Activated CD4-positive, alpha-beta memory T cell treated with anti-CD3 and anti-CD28 coated beads for 36 hours (primary cell): ENCODE data around the gene FYN. TPM values are rescaled to one million over a fixed set of nuclear protein-coding genes. Genes with fewer than 3 reads are reported as not detected.

ENCODE experiments used
- CTCF ChIA-PET: fragments of 350-600 bp; sonication (Branson Sonifier 250); formaldehyde crosslinking; loops from one replicate; lab custom pipeline; 2021; ENCODE audit warnings: antibody characterized with exemption, inconsistent platforms; lab: Charles Lee
- POLR2A ChIA-PET: fragments of 350-600 bp; sonication (Branson Sonifier 250); formaldehyde crosslinking; loops from one replicate; lab custom pipeline; 2021; ENCODE audit warnings: antibody characterized with exemption; lab: Charles Lee
- DNase-seq: peaks from one replicate; pipeline ENCODE4 v3.0.0-alpha.2; 2020
- H3K27ac Mint-ChIP-seq: one replicate; pipeline ENCODE4 v1.8.0; 2021; ENCODE audit warnings: mixed read lengths
- H3K27me3 Mint-ChIP-seq: one replicate; pipeline ENCODE4 v1.8.0; 2021; ENCODE audit warnings: mixed read lengths
- H3K36me3 Mint-ChIP-seq: one replicate; pipeline ENCODE4 v1.8.0; 2021; ENCODE audit warnings: mixed read lengths
- H3K4me1 Mint-ChIP-seq: one replicate; pipeline ENCODE4 v1.8.0; 2021; ENCODE audit warnings: low read depth, mixed read lengths
- H3K4me3 Mint-ChIP-seq: one replicate; pipeline ENCODE4 v1.8.0; 2021; ENCODE audit warnings: mild to moderate bottlenecking, mixed read lengths
- H3K9me3 Mint-ChIP-seq: one replicate; pipeline ENCODE4 v1.8.0; 2021; ENCODE audit warnings: mixed read lengths
- intact Hi-C: fragments of 100-400 bp; cut with micrococcal nuclease; formaldehyde crosslinking; loops from one replicate; pipeline ENCODE4 v1.15.1; 2023
- total RNA-seq, 2 experiments: library from RNA; stranded (reverse); gene quantifications; one replicate each; pipeline ENCODE4 v1.2.3, GENCODE V29; 2021

The FYN gene
- total RNA-seq, 2 experiments from 2014 or later: 353 to 365 TPM

- Mint-ChIP-seq H3K27me3 (no peaks in the 10 kb centered on the region), H3K9me3 (no peaks in the 10 kb centered on the region), H3K27ac (peak overlapping the region; percentile 94), H3K4me1 (peaks cover 23% of the 10 kb centered on the region), H3K4me3 (peak overlapping the region; percentile 98), H3K36me3 (peaks cover 25% of the 10 kb centered on the region)
- ChIA-PET CTCF (interaction anchor here (0.7 to 2.0 kb wide), 15 partner anchors 10 to 169 kb away, joined by 3 to 14 read pairs (median 4); no protein-coding TSS in a partner anchor), POLR2A (interaction anchor here (0.9 to 2.4 kb wide), 18 partner anchors 9 to 161 kb away, joined by 3 to 15 read pairs (median 5); no protein-coding TSS in a partner anchor)
- intact Hi-C loops: no loop called here
- DNase-seq: peak; percentile 81
Observed at GRCh38 chr6:111874025-111874415, 768 bp upstream of the FYN start.

GRCh38 chr6:111872401-111873177 lies 663 bp downstream of the FYN start:
- Mint-ChIP-seq H3K36me3 (peaks cover 31% of the 10 kb centered on the region), H3K4me3 (peak overlapping the region; percentile 98), H3K9me3 (no peaks in the 10 kb centered on the region), H3K27me3 (no peaks in the 10 kb centered on the region), H3K27ac (peak overlapping the region; percentile 96), H3K4me1 (peaks cover 38% of the 10 kb centered on the region)
- DNase-seq: peak; percentile 68
- ChIA-PET POLR2A (interaction anchor here (0.6 to 2.4 kb wide), 20 partner anchors 7 to 163 kb away, joined by 3 to 15 read pairs (median 6); no protein-coding TSS in a partner anchor), CTCF (interaction anchor here (0.8 to 1.9 kb wide), 13 partner anchors 11 to 171 kb away, joined by 3 to 14 read pairs (median 3); no protein-coding TSS in a partner anchor)
- intact Hi-C loops: loop anchor here (1.0 to 2.0 kb wide), 7 partner anchors 101 to 389 kb away; partner anchors contain the start of genes FAM229B, REV3L and TUBE1

DNA sequence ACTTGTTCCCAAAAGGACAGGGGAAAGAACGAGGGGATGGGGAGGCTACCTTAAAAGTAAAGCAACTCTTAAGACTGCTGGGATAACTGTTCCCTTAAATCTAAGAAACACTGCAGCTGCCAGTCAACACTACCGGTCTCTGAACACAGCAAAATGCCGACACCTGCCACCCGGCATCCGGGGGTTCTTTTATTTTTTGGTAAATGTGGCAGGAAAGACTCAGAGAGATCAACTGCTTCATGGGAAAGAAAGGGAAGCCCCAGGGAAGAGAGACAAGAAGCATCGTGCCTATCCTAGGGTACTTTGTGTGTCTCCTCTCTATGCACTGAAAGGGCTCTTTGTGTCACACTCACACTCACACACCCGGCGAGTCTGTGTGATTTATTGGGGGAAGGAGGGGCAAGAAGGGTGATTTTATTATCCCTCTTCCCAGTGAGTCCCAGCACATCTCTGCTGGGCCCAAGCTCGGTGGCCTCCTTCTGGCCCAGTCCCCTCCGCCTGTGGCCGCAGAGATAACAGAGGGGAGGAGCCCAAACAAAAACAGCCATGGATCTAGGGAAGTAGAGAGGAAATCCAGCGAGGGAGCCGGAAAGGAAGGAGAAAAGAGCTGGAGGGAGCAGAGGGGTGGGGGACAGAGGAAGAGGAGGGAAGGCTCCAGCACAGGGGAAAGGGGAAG lies 1.4 kb downstream of the FYN start:
- Mint-ChIP-seq H3K9me3 (no peaks in the 10 kb centered on the region), H3K36me3 (peaks cover 35% of the 10 kb centered on the region), H3K4me1 (peaks cover 44% of the 10 kb centered on the region), H3K27ac (peak overlapping the region; percentile 96), H3K4me3 (peak overlapping the region; percentile 98), H3K27me3 (no peaks in the 10 kb centered on the region)
- DNase-seq: peak; percentile 45
- intact Hi-C loops: loop anchor here (1.0 to 2.0 kb wide), 10 partner anchors 29 to 171 kb away; no protein-coding TSS in a partner anchor
- ChIA-PET CTCF (interaction anchor here (1.0 to 1.5 kb wide), 3 partner anchors 10 to 125 kb away, joined by 3 to 4 read pairs (median 4); no protein-coding TSS in a partner anchor), POLR2A (interaction anchor here (0.6 to 1.6 kb wide), 7 partner anchors 10 to 107 kb away, joined by 3 to 5 read pairs (median 3); no protein-coding TSS in a partner anchor)

DNA sequence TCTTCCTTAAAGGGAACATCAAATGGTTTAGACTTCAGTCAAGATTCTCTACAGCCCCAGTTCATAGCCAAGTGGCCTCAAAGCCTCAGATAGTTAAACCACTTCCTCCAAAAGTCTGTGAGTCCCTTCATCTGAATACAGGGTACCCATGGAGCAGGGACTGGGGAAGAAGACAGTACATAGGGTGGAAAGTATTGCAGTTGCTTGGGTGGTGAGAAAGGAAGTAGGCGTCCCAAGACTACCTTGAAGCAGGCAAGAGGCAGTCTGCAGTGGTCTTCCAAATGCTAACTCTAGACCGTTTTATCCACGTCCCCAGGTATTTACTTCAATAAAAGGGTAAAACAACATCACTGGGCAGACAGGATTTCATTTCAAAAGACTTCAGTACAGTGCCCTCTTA lies 2.0 kb downstream of the FYN start:
- POLR2A ChIA-PET: interaction anchor here (0.8 to 2.1 kb wide), 6 partner anchors 10 to 106 kb away, joined by 3 to 6 read pairs (median 4); no protein-coding TSS in a partner anchor
- H3K27ac Mint-ChIP-seq: peak overlapping the region; percentile 96
- intact Hi-C loops: loop anchor here (1.0 to 2.0 kb wide), 7 partner anchors 28 to 122 kb away; no protein-coding TSS in a partner anchor
- DNase-seq: peak; percentile 64
- no peaks in the 10 kb centered on the region for H3K9me3 Mint-ChIP-seq
- CTCF ChIA-PET: interaction anchor here (1.0 to 1.7 kb wide), 7 partner anchors 9 to 157 kb away, joined by 3 to 9 read pairs (median 4); no protein-coding TSS in a partner anchor
- H3K4me3 Mint-ChIP-seq: peak overlapping the region; percentile 98
- no peaks in the 10 kb centered on the region for H3K27me3 Mint-ChIP-seq
- peaks cover 37% of the 10 kb centered on the region for H3K36me3 Mint-ChIP-seq
- H3K4me1 Mint-ChIP-seq: peaks cover 50% of the 10 kb centered on the region

GRCh38 chr6:111870742-111871064 lies 2.5 kb downstream of the FYN start:
- DNase-seq: no peak
- H3K27me3 Mint-ChIP-seq: no peaks in the 10 kb centered on the region
- ChIA-PET POLR2A (interaction anchor here (1.0 to 2.5 kb wide), 8 partner anchors 9 to 122 kb away, joined by 3 to 7 read pairs (median 4); no protein-coding TSS in a partner anchor), CTCF (interaction anchor here (1.0 to 2.0 kb wide), 11 partner anchors 9 to 173 kb away, joined by 3 to 9 read pairs (median 4); no protein-coding TSS in a partner anchor)
- peak overlapping the region; percentile 96 for H3K27ac Mint-ChIP-seq
- intact Hi-C loops: loop anchor here (1.0 to 2.0 kb wide), 7 partner anchors 27 to 123 kb away; no protein-coding TSS in a partner anchor
- peak overlapping the region; percentile 98 for H3K4me3 Mint-ChIP-seq
- peaks cover 37% of the 10 kb centered on the region for H3K36me3 Mint-ChIP-seq
- peaks cover 55% of the 10 kb centered on the region for H3K4me1 Mint-ChIP-seq
- no peaks in the 10 kb centered on the region for H3K9me3 Mint-ChIP-seq

DNA sequence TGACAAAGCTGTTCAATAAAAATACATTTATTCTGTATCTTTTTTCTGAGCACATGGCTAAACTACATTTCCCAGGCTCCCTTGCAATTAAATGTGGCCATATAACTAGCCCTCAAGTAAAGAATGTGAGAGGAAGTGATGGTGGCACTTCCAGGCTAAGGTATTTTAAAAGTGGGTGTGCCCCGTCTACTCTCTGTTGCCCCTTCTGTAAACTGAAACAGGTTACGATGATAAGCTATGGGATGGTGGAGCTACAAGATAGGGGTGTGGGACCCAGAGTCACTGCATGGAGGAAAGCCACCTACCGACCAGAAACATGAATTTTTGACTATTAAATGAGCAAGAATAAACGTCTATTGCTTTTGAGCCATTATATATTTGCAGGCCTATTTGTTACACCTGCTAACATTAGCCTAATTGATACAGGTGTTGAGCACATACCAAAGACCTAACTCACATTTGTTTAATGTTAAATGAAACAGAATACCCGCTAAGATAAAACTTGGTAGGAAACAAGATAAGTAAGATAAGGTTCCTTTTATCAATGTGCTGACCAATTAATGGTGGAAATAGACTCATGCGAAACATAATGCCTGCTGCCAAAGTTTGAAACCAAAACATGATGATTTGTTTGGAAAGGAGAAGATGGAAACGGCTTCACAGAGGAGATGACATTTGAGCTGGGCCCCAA lies 3.1 kb downstream of the FYN start:
- Mint-ChIP-seq H3K27ac (peak overlapping the region; percentile 96), H3K4me1 (peaks cover 60% of the 10 kb centered on the region), H3K9me3 (no peaks in the 10 kb centered on the region), H3K27me3 (no peaks in the 10 kb centered on the region), H3K36me3 (peaks cover 38% of the 10 kb centered on the region), H3K4me3 (peak overlapping the region; percentile 98)
- ChIA-PET POLR2A (interaction anchor here (1.0 to 2.5 kb wide), 9 partner anchors 9 to 160 kb away, joined by 3 to 7 read pairs (median 3); no protein-coding TSS in a partner anchor), CTCF (interaction anchor here (1.0 to 2.0 kb wide), 13 partner anchors 9 to 173 kb away, joined by 3 to 9 read pairs (median 4); no protein-coding TSS in a partner anchor)
- intact Hi-C loops: loop anchor here (2.0 kb wide), 1 partner anchor 65 kb away; no protein-coding TSS in a partner anchor
- no peak for DNase-seq

GRCh38 chr6:111866857-111867256 lies 6.4 kb downstream of the FYN start:
- peaks cover 84% of the 10 kb centered on the region for H3K4me1 Mint-ChIP-seq
- intact Hi-C loops: no loop called here
- no peaks in the 10 kb centered on the region for H3K9me3 Mint-ChIP-seq
- peak overlapping the region; percentile 94 for H3K27ac Mint-ChIP-seq
- ChIA-PET POLR2A (interaction anchor here (0.9 to 5.5 kb wide), 6 partner anchors 22 to 104 kb away, joined by 3 to 27 read pairs (median 4); no protein-coding TSS in a partner anchor), CTCF (interaction anchor here (1.2 kb wide), 1 partner anchor 21 kb away, joined by 3 read pairs; no protein-coding TSS in a partner anchor)
- H3K27me3 Mint-ChIP-seq: no peaks in the 10 kb centered on the region
- DNase-seq: no peak
- H3K4me3 Mint-ChIP-seq: peak overlapping the region; percentile 65
- H3K36me3 Mint-ChIP-seq: peaks cover 45% of the 10 kb centered on the region

DNA sequence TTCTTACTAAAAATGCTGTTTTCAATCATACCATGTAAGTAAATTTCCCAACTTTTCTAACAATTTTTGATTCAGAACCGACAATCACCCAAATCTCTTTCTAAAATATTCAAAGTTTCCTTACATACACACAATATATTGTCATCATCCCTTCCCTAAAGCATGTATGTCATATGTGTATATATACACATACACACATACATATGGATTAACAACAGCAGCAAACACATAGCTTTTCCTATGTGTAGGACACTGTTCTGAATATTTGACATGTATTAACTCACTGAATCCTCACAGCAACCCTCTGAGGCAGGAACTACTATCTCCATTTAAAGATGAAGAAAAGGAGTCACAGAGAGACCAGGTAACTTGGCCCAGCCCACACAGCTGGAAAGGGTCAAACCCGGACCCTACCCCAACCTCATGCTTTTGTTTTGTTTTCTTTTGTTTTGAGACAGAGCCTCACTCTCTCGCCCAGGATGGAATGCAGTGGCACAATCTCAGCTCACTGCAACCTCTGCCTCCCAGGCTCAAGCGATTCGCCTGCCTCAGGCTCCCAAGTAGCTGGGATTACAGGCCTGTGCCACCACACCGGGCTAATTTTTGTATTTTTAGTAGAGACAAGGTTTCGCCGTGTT lies 7.2 kb downstream of the FYN start:
- Mint-ChIP-seq H3K36me3 (peaks cover 41% of the 10 kb centered on the region), H3K27me3 (no peaks in the 10 kb centered on the region), H3K27ac (peak overlapping the region; percentile 94), H3K4me1 (peaks cover 92% of the 10 kb centered on the region), H3K9me3 (no peaks in the 10 kb centered on the region), H3K4me3 (peak overlapping the region; percentile 65)
- CTCF ChIA-PET: interaction anchor here (1.2 to 1.6 kb wide), 3 partner anchors 21 to 177 kb away, joined by 3 read pairs; no protein-coding TSS in a partner anchor
- peak; percentile 29 for DNase-seq
- POLR2A ChIA-PET: interaction anchor here (0.7 to 5.5 kb wide), 9 partner anchors 14 to 103 kb away, joined by 3 to 27 read pairs (median 4); no protein-coding TSS in a partner anchor
- intact Hi-C loops: loop anchor here (1.0 kb wide), 4 partner anchors 9 to 107 kb away; no protein-coding TSS in a partner anchor

GRCh38 chr6:111865049-111865585 lies 8.1 kb downstream of the FYN start:
- H3K36me3 Mint-ChIP-seq: peaks cover 35% of the 10 kb centered on the region
- peak overlapping the region; percentile 54 for H3K4me3 Mint-ChIP-seq
- intact Hi-C loops: loop anchor here (1.0 kb wide), 4 partner anchors 8 to 108 kb away; no protein-coding TSS in a partner anchor
- peak overlapping the region; percentile 94 for H3K27ac Mint-ChIP-seq
- H3K27me3 Mint-ChIP-seq: no peaks in the 10 kb centered on the region
- H3K4me1 Mint-ChIP-seq: peaks cover 99% of the 10 kb centered on the region
- no peak for DNase-seq
- no peaks in the 10 kb centered on the region for H3K9me3 Mint-ChIP-seq
- POLR2A ChIA-PET: interaction anchor here (0.6 to 5.5 kb wide), 9 partner anchors 8 to 128 kb away, joined by 3 to 27 read pairs (median 5); partner anchors contain the start of gene FYN
- CTCF ChIA-PET: interaction anchor here (0.7 to 1.6 kb wide), 7 partner anchors 10 to 178 kb away, joined by 3 to 6 read pairs (median 3); no protein-coding TSS in a partner anchor
